Fibroblast of mammary gland (primary cell): ENCODE results near the gene RALGPS1.

Experiments
- DNase-seq: peaks from one replicate; pipeline ENCODE4 v3.0.0-alpha.2; 2010; ENCODE audit warnings: low read depth
- H3K4me3 ChIP-seq: 2 replicates; pipeline ENCODE4 v1.5.1; 2011; ENCODE audit warnings: low read depth, mild to moderate bottlenecking, low read length, moderate library complexity; ENCODE audit not compliant: control insufficient read depth
- TF ChIP-seq, protein P1 (sequence below): conservative IDR thresholded peaks from 2 replicates; pipeline ENCODE4 v1.5.1; 2011; ENCODE audit warnings: low read depth, low read length, inconsistent platforms; ENCODE audit not compliant: control insufficient read depth, insufficient read depth

Gene RALGPS1

DNA sequence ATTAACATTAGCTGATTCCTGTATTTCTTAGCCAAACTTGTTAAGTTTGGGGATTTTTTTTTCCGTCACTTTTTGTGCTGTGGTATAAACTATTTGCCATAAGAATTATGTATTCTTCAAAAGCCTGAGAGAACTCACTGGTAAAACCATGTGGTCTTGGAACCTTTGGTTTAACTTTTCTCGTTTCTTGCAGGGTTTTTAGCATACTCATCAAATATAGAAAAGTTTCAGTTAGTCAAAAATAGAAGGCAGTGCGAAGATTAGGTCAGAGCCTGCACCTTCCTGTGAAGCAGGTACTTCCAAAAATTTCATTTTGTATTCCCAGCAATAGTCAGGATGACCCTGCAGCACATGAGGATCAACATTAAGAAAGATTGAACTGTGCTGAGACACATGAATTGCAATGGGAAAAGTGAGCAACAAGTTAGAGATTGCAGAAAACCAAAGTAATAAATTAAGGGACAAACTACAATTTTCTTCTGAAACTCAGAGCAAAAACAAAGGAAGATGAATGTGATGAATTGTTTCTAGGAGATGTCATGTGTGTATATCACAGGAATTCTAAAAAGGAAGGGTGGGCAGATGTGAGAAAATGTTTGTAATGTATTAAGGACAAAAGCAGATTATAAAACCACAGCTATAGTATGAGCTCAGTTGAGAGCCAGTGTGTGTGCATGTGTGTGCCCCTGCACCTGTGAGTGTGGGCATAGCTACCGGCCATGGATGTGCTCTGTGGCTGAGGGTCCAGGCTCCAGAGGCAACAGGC is 105.6 kb downstream of the RALGPS1 start:
- peak; percentile 22 for DNase-seq
- H3K4me3 ChIP-seq = no peak overlapping the region
- TF ChIP-seq, protein P1, sequence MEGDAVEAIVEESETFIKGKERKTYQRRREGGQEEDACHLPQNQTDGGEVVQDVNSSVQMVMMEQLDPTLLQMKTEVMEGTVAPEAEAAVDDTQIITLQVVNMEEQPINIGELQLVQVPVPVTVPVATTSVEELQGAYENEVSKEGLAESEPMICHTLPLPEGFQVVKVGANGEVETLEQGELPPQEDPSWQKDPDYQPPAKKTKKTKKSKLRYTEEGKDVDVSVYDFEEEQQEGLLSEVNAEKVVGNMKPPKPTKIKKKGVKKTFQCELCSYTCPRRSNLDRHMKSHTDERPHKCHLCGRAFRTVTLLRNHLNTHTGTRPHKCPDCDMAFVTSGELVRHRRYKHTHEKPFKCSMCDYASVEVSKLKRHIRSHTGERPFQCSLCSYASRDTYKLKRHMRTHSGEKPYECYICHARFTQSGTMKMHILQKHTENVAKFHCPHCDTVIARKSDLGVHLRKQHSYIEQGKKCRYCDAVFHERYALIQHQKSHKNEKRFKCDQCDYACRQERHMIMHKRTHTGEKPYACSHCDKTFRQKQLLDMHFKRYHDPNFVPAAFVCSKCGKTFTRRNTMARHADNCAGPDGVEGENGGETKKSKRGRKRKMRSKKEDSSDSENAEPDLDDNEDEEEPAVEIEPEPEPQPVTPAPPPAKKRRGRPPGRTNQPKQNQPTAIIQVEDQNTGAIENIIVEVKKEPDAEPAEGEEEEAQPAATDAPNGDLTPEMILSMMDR = no peak

DNA sequence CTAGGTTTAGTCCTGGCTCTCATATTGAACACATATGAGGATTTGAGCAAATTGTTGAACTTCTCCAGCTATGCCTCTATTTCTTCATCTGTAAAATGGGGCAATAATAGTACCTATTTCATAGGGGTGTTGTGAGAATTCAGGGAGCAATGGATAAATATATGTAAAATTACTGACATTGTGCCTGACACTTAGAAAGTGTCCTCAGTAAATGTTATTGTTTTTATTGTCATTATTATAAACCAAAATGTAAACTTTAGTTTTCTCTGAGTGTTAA is 106.2 kb downstream of the RALGPS1 start:
- DNase-seq = no peak
- TF ChIP-seq, protein P1 = no peak
- H3K4me3 ChIP-seq = no peak overlapping the region

DNA sequence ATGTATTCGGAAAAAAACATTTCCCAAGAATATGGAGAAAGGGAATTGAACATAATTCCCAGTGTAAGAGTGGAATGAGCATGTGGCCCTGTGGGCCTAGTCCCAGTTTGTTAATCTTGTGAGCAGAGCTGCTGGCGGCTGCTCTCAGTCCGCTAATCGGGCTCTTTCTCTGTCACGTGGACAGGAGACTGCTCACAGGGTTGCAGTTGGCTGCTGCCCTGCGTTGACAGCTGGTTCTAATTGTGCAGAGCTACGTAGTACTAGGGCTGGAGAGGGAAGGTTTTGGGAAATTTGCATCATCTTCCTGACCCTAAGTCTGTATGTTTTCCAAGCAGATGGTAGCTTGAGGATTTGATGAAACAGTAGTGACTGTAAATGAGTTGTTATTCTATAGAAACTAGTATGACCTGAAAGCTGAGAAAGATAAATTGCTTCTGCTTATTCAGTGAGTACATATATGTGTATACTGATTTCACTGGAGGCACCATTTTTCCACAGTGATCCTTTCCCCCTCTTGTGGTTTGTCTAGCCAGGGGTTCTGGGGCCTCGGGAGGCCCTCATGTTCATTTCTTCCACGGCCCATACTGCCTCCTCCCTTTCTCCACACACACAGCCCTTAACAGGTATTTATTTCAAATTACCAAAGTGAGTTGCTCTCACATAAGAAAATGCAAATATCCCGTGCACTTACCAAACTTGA is 107.2 kb downstream of the RALGPS1 start:
- DNase-seq = peak; percentile 100
- H3K4me3 ChIP-seq = no peak overlapping the region
- TF ChIP-seq, protein P1 = no peak

DNA sequence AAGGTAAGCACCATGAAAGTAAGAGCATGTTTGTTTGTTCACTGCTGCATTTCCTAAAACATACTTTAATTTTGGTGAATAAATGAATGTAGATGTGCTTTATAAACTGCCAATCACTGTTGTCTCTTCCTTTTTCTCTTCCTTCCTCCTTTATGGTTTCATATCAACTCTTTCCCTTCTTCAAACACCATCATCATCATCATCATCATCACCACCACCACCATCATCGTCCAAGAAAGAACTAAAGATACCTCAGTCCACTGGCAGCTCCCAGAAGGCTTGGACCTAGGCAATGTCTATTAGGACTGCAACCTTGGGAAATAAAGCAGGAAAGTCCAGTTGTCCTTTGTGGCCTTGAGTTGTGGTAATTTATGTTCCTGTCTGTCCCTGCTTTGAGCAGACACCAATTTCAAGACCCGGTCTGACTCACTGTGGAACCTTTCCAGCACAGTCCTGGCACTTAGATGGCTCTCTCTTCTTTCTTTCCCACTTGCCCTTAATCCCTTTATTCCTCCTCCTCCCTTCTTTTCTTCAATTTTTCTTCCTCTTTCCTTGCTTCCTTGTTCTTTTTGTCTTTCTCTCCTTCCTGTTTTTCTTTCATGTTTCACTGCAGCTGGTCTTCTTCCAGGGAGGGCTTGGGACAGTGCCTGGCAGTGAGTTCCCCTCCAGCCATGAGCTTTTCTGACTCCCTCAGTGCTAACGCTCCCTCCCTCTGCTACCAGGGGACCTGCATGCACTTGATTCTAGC is 108.5 kb downstream of the RALGPS1 start:
- no peak overlapping the region for H3K4me3 ChIP-seq
- peak; percentile 83 for DNase-seq
- TF ChIP-seq, protein P1 = no peak

DNA sequence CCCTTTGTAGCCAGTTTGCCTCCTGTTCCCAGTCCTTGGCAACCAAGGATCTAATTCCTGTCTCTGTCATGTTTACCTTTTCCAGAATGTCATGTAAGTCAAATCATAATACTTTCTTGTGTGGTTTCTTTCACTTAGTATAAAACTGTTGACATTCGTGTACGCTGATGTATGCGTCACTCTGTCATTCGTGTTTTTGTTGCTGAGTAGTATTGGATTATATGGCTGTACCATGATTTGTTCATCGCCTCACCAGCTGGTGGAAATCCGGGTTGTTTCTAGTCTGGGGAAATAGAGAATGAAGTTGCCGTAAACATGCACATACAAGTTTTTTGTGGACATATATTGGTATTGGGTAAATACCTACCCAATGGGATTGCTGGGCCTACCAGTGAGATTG is 110.5 kb downstream of the RALGPS1 start:
- DNase-seq = no peak
- TF ChIP-seq, protein P1 = no peak
- H3K4me3 ChIP-seq = no peak overlapping the region

DNA sequence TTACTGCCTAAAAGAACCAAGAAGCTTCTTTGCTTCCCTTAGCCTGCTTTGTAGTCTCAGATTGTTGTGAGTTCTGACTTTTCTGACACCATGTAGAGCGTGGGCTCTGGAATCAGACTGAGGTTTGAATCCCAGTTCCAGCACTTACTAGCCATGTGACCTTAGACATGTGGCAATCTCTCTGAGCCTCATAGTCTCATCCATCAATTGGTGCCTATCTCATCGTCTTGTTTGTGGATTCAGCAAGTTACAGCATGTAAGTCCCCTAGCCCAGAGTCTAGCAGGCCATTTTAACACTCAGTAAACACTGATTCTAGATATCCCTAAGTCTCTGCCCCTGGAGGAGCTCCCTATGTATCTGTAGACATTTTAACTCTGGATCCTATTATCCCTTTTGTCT is 113.1 kb downstream of the RALGPS1 start:
- peak; percentile 17 for DNase-seq
- TF ChIP-seq, protein P1 = no peak
- H3K4me3 ChIP-seq = no peak overlapping the region
